Measurements from ENCODE around the gene SLCO2B1.

The SLCO2B1 gene

GRCh38 chr11:75145972-75146519, 4.9 kb upstream of the SLCO2B1 start:
- DNase-seq = no peak

- DNase-seq = no peak
These were observed 4.2 kb upstream of the SLCO2B1 start for GRCh38 chr11:75146711-75147110.

- no peak for DNase-seq
These were observed 3.6 kb upstream of the SLCO2B1 start for GRCh38 chr11:75147191-75147874.

- no peak for DNase-seq
These were observed 3.0 kb upstream of the SLCO2B1 start for GRCh38 chr11:75147875-75148263.

GRCh38 chr11:75148436-75148983, 2.4 kb upstream of the SLCO2B1 start:
- no peak for DNase-seq

GRCh38 chr11:75149766-75150465, 991 bp upstream of the SLCO2B1 start:
- no peak for DNase-seq

- no peak for DNase-seq
These were observed 590 bp downstream of the SLCO2B1 start for GRCh38 chr11:75151346-75152047.

GRCh38 chr11:75152090-75152489, 1.2 kb downstream of the SLCO2B1 start:
- no peak for DNase-seq

- no peak for DNase-seq
These were observed 1.9 kb downstream of the SLCO2B1 start for GRCh38 chr11:75152651-75153427.

GRCh38 chr11:75154646-75155569, 4.0 kb downstream of the SLCO2B1 start:
- no peak for DNase-seq

GRCh38 chr11:75155570-75156422, 4.9 kb downstream of the SLCO2B1 start:
- no peak for DNase-seq

GRCh38 chr11:75158241-75158640, 7.3 kb downstream of the SLCO2B1 start:
- DNase-seq = no peak

- DNase-seq = no peak
These were observed 7.8 kb downstream of the SLCO2B1 start for GRCh38 chr11:75158696-75159150.

- no peak for DNase-seq
These were observed 8.4 kb downstream of the SLCO2B1 start for GRCh38 chr11:75159151-75159953.

- DNase-seq = no peak
These were observed 9.4 kb downstream of the SLCO2B1 start for GRCh38 chr11:75160220-75160757.

- no peak for DNase-seq
These were observed 10.0 kb downstream of the SLCO2B1 start for GRCh38 chr11:75160880-75161279.

GRCh38 chr11:75161506-75162095, 10.7 kb downstream of the SLCO2B1 start:
- DNase-seq = no peak

GRCh38 chr11:75162954-75163353, 12.0 kb downstream of the SLCO2B1 start:
- no peak for DNase-seq
